GM21717 (cell line): Measurements from ENCODE around the gene ADGRG6.
A peak's percentile ranks its signal among the peaks of the same experiment; 100 is the strongest.
"Not testable (repeated sequence)": the region's sequence is repeated elsewhere in the genome, so short reads cannot be mapped to it uniquely, and the experiment has no call there.

Source experiments
- ATAC-seq: cut with Tn5 transposase; IDR thresholded peaks from one replicate; pipeline ENCODE4 v1.9.1; 2021; ENCODE audit warnings: mild to moderate bottlenecking, moderate library complexity; ENCODE audit not compliant: unreplicated experiment

Gene ADGRG6

GRCh38 chr6:142301651-142302391, at the start of gene ADGRG6:
TSS of gene ADGRG6 (plus strand) at chr6:142302007. CDS start at chr6:142302330, 323 bp downstream.
- ATAC-seq = peak; percentile 72

- no peak for ATAC-seq
Observed at GRCh38 chr6:142254513-142254912, 47.3 kb upstream of the ADGRG6 start.

GRCh38 chr6:142255785-142256184, 46.0 kb upstream of the ADGRG6 start:
- ATAC-seq = no peak

GRCh38 chr6:142258305-142258704, 43.5 kb upstream of the ADGRG6 start:
- no peak for ATAC-seq

- ATAC-seq = no peak
Observed at GRCh38 chr6:142258757-142259156, 43.0 kb upstream of the ADGRG6 start.

- ATAC-seq = no peak
Observed at GRCh38 chr6:142260748-142261147, 41.1 kb upstream of the ADGRG6 start.

- no peak for ATAC-seq
Observed at GRCh38 chr6:142262231-142262630, 39.6 kb upstream of the ADGRG6 start.

GRCh38 chr6:142265476-142265875, 36.3 kb upstream of the ADGRG6 start:
- no peak for ATAC-seq

GRCh38 chr6:142266060-142266459, 35.7 kb upstream of the ADGRG6 start:
- no peak for ATAC-seq

- ATAC-seq = no peak
Observed at GRCh38 chr6:142271476-142271875, 30.3 kb upstream of the ADGRG6 start.

GRCh38 chr6:142274656-142275055, 27.2 kb upstream of the ADGRG6 start:
- ATAC-seq = no peak

GRCh38 chr6:142275236-142276006, 26.4 kb upstream of the ADGRG6 start:
- no peak for ATAC-seq

- ATAC-seq = no peak
Observed at GRCh38 chr6:142276256-142276655, 25.6 kb upstream of the ADGRG6 start.

GRCh38 chr6:142279350-142280180, 22.2 kb upstream of the ADGRG6 start:
- no peak for ATAC-seq

- no peak for ATAC-seq
Observed at GRCh38 chr6:142280265-142280664, 21.5 kb upstream of the ADGRG6 start.

GRCh38 chr6:142280927-142281326, 20.9 kb upstream of the ADGRG6 start:
- ATAC-seq = no peak

GRCh38 chr6:142283138-142283537, 18.7 kb upstream of the ADGRG6 start:
- ATAC-seq = not testable (repeated sequence)

- ATAC-seq = no peak
Observed at GRCh38 chr6:142284419-142284818, 17.4 kb upstream of the ADGRG6 start.

GRCh38 chr6:142285235-142286087, 16.3 kb upstream of the ADGRG6 start:
- no peak for ATAC-seq

- ATAC-seq = no peak
Observed at GRCh38 chr6:142286088-142286409, 15.8 kb upstream of the ADGRG6 start.

- ATAC-seq = no peak
Observed at GRCh38 chr6:142289687-142290086, 12.1 kb upstream of the ADGRG6 start.
